Gastroesophageal sphincter (tissue), 3 donors: ENCODE measurements around the gene NPRL2.

ENCODE experiments used
- EP300 ChIP-seq: sonication (generic); formaldehyde crosslinking; IDR thresholded peaks from one replicate; pipeline ENCODE4 v1.6.1; 2017; ENCODE audit warnings: antibody characterized with exemption, mild to moderate bottlenecking
- POLR2A ChIP-seq, 2 donors: fragments of 450-650 bp; IDR thresholded peaks; one replicate each; pipeline ENCODE4 v1.6.1; 2017; ENCODE audit warnings: antibody characterized with exemption in 2 of 2, mild to moderate bottlenecking in 2 of 2, moderate library complexity in 1 of 2
- POLR2AphosphoS5 ChIP-seq: sonication (generic); formaldehyde crosslinking; IDR thresholded peaks from one replicate; pipeline ENCODE4 v1.6.1; 2017; ENCODE audit warnings: antibody characterized with exemption
- TF ChIP-seq, protein P1 (sequence below), 4 experiments: fragments of 200-600 bp in 2 of 4; fragments of 450-650 bp in 2 of 4; sonication (generic) in 1 of 4; IDR thresholded peaks; one replicate each; pipeline ENCODE4 v1.5.1; 2017 to 2019; ENCODE audit warnings: antibody characterized with exemption in 4 of 4, mild to moderate bottlenecking in 2 of 4, moderate library complexity in 2 of 4

- TF ChIP-seq, protein P1, sequence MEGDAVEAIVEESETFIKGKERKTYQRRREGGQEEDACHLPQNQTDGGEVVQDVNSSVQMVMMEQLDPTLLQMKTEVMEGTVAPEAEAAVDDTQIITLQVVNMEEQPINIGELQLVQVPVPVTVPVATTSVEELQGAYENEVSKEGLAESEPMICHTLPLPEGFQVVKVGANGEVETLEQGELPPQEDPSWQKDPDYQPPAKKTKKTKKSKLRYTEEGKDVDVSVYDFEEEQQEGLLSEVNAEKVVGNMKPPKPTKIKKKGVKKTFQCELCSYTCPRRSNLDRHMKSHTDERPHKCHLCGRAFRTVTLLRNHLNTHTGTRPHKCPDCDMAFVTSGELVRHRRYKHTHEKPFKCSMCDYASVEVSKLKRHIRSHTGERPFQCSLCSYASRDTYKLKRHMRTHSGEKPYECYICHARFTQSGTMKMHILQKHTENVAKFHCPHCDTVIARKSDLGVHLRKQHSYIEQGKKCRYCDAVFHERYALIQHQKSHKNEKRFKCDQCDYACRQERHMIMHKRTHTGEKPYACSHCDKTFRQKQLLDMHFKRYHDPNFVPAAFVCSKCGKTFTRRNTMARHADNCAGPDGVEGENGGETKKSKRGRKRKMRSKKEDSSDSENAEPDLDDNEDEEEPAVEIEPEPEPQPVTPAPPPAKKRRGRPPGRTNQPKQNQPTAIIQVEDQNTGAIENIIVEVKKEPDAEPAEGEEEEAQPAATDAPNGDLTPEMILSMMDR (IDR thresholded peaks at IDR 0.05): no peak
- TF ChIP-seq POLR2AphosphoS5: no peak
- TF ChIP-seq POLR2A (IDR thresholded peaks at IDR 0.05): no peak
- TF ChIP-seq EP300: no peak
Observed at GRCh38 chr3:50371133-50371685, 20.6 kb upstream of the NPRL2 start.
